ENCODE measurements around the gene KIF5A.
"Not testable (repeated sequence)": the region's sequence is repeated elsewhere in the genome, so short reads cannot be mapped to it uniquely, and the experiment has no call there.

KIF5A gene

DNA sequence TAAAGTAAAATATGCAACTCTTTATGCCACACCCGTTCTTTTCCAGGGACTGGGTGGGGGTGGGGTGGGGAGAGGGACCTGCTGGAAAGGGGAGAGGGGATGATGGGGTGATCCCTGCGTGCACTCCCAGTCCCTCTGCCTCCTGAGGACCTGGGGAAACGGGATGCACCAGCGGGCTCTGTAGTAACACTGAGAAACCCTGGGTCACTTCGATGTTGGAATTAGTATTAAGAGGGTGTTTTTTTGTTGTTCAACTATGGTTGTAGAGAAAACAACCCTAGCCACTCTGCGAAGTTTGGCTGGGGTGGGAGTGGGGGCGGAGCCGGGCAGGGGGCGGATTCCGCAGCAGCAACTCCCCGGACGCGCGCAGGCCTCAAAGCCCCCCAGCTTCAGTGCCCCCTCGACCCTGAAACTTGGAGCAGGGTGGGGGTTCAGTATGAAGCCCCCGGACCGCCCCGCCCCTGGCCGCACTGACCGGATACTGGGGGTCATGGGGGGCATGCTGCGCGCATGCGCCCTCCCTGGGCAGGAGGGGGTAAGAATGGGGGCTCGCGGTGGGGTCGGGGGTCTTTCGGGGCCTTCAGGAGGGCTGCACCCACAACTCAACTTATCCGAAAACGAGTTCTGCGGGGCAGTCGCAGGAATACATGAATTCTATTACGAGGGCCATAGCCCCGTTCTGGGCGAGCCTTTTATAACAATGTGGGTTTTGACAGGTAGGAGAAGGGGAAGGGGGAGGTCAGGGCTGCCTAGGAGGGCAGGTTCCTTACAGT, 60.1 kb downstream of the KIF5A start:
- no peak for DNase-seq

DNA sequence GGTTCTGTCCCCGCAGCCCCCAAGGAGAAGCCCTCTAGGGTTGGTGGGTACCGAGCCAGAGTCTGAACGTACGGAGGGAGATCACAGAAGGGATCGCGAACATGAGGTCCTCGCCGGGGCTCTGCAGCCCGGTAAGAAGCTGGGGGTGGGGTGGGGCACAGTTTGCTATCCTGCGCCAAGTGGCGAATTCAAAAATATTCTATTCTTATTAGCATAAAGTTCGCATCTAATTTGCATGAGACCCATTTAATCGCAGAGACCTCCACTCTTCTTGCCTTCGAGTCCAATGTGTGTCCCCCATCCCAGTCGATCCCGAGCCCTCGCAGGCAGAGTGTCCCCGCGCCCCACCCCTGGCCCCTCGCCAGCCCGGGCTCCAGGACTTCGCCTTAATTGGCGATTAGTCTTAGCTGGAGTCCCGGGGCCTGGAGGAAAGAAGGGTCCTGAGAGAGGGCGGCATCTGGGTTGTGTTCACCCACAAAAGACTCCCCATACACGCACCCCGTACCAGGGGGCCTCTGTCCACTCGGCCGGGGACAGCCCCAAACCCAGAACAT, 60.8 kb downstream of the KIF5A start:
- no peak for DNase-seq

DNA sequence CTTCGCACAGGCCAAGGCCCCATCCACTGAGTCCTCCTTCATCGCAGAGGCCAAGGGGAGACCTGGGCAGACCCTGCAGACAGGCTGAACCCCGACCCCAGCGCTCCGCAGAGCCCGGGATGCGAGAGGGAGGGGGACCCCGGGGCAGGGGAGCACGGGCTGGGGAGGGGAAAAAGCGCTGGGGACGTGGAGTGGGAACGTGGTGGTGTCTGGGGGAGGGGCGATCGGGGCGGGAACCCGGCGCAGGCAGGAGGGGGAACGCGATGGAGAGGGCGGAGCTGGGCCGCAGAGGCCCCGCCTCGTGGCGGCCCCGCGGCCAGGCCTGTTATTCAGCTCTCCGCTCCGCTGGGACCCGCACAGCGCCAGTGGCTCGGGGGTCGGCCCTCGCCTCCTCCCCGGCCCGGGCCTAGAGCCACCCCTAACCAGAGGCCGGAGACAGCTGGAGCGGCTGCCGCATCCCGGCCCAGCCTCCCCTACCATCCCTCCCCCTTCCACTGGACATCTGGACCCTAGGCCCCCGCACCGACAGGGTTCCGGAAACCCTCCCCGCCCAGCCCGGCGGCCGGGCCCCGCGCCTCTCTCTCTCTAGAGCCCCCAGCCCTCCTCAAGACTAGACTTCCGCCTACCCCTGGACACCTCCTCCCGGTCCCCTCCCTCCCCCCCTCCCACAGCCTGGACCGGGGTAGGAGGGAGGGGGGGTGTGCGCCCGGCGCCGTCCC, 61.4 kb downstream of the KIF5A start, which contains the start of gene ARHGEF25:
ARHGEF25 (plus strand) TSS at position 328 of the 719 bp plus-strand sequence. CDS start 460 bp downstream, outside the sequence.
- DNase-seq: peak; percentile 83

DNA sequence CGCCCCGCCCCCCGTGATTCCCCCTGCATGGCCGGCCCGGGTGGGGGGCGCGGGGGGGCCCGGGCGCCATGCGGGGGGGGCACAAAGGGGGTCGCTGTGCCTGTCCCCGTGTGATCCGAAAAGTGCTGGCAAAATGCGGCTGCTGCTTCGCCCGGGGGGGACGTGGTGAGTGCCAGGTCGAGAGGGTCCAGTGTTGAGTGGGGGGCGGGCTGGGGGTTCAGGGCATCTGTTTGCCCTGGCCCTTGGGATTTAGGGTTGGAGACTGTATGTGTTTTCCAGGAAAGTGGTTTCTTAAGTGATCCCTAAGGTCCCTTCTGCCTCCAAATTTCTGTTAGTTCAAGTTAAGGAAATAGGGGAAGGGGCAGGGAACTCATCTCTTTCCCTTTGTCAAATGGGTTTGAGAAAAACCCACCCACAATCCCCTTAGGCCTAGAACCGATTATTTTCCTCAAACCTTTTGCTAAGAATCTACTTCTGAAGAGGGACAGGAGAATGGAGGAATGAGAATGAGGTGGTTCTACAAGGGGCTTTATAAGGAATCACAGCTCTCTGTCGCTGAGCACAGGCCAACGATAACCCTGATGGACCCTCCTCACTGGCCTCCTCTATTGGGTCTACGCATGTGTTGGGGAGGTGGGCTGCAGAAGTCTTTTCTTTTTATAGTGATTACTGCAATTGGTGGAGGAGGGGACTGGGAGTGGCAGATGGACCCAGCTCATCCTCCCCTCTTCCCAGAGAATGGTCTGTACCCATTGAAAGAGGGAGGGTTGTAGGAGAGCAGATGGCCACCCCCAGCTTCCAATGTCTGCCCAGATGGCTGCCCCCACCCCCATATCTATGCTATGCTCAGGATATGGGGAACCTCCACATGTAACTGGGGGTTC, 62.2 kb downstream of the KIF5A start:
- DNase-seq: no peak

DNA sequence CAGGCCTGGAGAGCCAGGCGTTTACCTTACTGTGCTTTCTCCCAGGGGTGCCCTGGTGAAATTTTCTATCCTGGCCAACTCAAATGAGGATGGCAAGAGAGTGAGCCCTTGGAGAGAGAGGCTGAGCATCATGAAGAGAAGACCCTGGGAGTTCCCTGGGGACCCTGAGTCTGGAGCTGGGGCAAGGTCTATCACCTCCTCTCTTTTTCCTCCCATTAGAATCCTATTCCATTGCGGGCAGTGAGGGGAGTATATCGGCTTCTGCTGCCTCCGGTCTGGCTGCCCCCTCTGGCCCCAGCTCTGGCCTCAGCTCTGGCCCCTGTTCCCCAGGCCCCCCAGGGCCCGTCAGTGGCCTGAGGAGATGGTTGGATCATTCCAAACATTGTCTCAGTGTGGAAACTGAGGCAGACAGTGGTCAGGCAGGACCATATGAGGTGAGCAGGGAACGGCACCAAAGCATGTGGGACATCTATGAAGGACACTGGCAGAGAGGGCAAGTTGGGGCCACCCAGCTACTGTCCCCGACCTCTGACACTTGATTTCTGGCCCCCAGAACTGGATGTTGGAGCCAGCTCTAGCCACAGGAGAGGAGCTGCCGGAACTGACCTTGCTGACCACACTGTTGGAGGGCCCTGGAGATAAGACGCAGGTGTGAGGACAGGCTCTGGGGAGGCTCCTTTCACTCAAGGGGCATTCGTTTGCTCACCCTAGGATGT, 63.0 kb downstream of the KIF5A start:
- no peak for DNase-seq

DNA sequence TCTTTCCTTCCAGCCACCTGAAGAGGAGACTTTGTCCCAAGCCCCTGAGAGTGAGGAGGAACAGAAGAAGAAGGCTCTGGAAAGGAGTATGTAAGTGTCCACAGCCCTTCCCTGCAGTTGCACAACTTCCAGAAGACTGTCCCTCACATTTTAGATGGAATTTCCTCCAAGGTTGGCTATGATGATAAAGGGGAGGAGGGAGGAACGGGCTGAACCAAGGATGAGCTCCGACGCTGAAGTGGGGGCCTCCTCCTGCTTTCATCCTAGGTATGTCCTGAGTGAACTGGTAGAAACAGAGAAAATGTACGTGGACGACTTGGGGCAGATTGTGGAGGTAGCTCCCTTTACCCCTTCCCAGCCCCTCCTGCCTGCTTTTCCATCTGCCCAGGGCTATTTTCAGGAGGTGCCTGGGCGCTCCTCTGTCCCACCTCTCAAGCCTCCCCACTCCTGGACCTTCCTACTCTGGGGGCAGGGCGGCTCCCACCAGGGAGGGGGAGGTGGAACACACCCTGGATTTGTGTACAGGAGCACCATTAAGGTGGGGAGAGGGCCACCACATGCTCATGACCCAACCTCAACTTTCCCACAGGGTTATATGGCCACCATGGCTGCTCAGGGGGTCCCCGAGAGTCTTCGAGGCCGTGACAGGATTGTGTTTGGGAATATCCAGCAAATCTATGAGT, 63.7 kb downstream of the KIF5A start:
- DNase-seq: no peak

DNA sequence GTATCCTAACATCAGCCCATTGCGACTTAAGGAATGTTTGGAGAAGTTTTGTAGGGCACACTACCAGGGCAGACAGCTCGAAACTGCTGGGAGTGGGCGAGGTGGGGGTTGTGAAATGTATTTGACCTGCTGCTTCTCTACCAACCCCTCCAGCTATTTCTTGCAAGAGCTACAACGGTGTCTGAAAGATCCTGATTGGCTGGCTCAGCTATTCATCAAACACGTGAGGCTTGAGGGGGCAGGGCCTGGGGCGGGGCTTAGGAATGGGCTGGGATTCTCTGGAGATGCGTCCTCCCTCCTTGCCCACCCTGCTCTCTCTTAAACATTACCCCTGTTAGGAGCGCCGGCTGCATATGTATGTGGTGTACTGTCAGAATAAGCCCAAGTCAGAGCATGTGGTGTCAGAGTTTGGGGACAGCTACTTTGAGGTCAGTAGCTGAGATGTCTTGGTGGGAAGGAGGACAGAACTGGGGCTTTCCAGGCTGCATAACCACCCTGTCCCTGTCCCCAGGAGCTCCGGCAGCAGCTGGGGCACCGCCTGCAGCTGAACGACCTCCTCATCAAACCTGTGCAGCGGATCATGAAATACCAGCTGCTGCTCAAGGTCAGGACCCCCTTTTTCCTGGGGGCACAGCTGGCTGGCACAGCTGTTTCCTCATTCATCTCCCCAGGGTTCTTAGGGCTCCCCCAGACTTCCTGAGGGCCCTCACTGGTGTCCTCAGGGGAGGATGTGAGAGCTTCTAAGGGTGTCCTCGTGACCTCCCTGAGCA, 64.5 kb downstream of the KIF5A start:
- DNase-seq: peak; percentile 73

DNA sequence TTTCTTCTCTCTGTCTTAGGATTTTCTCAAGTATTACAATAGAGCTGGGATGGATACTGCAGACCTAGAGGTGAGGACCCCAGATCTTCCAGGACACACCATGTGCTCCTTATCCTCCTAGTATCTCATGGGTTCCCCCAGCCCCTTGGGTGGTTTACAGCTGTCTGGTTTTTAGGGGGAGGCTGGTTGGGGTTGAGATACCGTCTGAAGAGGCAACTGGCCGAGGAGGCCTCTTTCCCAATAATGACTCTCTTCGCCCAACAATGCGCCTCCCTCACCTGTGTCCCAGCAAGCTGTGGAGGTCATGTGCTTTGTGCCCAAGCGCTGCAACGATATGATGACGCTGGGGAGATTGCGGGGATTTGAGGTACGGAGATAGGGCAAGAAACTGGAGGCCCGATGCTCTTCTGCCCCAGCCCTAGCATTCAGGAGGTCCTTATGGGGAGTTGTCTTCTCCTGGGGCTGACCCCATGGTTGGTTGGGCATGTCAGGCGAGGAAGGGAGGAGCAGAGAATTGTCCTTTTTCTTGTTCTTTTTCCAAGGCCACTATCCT, 65.2 kb downstream of the KIF5A start:
- no peak for DNase-seq

DNA sequence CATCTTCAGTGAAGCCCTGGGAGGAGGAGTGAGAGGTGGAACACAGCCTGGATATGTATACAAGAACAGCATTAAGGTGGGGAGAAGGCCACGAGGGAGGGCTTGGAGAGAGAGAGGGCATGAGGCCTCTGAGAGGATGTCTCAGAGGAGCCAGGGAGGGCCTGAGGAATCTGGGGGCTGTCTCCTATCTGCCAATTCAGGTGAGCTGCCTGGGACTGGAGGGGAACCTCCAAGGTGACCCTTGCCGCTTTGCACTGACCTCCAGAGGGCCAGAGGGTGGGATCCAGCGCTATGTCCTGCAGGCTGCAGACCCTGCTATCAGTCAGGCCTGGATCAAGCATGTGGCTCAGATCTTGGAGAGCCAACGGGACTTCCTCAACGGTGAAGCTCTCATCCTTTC, 65.8 kb downstream of the KIF5A start:
- no peak for DNase-seq

DNA sequence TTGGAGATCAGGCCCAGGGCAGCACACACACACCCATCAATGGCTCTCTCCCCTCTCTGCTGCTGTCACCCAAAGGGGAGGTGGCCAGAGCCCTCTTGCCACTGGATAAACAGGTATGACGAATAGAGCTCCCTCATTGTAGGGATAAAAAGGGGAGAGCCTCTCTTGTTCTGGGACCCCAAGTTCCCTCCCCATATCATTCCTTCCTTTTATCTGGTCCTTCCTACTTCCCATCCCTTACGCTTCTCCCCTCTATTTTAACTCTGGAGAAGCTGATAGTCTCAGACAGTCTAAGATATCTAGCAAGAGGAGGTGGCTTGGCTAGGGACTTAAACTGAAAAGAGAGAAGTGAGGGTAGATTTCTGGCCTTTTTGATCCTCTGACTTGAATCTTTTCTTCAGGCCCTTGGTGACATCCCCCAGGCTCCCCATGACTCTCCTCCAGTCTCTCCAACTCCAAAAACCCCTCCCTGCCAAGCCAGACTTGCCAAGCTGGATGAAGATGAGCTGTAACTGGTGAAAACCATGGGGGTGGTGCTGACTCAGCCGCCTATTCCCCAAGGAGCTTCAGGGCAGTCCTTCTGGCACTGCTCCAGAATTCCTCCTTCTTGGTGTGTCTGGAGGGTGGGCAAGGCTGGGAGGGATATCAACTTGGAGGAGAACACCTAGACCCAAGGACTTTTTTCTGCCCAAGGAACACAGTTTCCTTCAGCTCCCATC, 66.7 kb downstream of the KIF5A start:
- no peak for DNase-seq

DNA sequence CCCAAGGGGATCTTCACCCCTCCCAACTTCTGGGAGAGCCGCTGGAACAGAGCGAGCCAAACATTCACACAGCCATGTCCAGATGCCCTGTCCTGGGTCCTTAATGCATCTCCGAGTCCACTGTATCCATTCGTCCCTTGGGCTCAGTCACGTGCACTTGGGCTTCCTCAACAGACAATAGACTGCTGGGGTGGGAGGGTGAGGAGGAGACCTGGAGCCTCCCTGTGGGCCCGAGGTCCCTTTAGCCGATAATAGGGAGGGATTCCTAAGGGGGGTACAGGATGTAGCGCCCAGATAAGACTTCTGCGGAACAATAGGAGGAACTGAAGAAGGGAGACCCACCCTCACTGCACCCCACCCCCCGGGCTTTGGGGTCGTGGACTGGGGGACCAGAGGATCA, 68.1 kb downstream of the KIF5A start:
- DNase-seq: no peak

DNA sequence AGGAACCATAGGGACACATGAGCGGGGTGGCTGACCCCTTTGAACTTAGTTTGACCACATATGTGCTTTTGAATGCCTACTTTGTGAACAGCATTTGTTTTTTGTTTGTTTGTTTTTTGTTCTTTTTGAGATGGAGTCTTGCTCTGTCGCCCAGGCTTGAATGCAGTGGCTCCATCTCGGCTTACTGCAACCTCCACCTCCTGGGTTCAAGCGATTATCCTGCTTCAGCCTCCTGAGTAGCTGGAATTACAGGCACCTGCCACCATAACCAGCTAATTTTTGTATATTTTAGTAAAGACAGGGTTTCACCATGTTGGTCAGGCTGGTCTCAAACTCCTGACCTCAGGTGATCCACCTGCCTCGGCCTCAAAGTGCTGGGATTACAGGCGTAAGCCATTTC, 68.6 kb downstream of the KIF5A start:
- DNase-seq: not testable (repeated sequence)

DNA sequence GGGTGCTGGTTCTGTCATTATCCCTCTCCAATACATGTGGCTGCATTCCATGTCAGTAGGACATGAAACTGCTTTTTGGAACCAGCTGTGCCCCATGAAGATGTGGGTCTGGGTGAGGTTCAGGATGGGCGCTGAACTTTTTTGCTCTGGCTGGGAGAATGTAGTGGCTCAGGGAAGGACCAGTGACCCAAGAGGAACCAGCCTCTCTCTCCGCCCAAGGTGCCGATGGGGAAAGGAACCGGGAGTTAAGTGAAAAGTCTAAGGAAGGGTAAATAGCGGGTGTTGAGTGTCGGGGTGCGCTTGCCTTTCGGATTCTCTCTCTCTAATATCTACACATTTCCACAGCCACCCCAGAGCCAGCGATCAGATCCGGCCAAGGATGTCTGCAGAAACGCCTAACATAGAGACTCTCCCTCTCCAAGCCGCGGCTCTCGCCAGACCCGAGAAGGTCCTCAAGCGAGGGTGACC, 69.2 kb downstream of the KIF5A start:
- no peak for DNase-seq

DNA sequence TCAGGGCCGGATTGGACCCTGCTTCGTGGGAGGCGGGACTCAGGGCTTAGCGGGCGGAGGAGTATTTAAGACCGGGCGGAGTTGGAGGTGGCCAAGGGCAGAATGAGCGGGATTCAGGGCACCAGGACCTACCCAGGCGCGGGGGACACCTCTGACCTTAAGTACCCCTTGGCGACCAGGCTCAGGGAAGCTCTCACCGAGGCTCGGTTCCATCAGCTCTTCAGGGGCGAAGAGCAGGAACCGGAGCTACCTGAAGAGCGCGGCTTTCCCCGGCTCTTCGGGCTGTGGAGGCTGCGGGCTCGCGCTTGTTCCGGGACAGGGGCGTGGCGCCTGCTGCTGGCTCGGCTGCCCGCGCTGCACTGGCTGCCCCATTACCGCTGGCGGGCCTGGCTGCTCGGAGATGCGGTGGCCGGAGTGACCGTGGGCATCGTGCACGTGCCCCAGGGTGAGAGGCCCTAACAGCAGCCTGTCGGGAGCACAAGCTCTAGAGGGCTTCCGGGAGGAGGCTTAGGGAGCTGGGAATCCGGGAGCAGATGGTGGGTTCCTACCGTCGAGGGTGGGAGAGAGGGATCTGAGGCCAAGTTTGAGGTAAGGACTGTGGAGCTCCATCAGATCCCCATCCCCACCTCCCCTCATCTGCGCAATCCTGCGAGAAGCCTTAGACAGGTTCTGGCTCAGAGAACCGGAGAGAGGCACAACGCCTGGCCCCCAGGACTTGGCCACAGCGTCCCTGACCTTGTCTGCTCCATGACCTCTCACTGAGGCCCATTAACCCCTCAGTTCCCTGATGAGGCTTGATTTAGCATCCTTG, 69.8 kb downstream of the KIF5A start:
- DNase-seq: peak; percentile 74

DNA sequence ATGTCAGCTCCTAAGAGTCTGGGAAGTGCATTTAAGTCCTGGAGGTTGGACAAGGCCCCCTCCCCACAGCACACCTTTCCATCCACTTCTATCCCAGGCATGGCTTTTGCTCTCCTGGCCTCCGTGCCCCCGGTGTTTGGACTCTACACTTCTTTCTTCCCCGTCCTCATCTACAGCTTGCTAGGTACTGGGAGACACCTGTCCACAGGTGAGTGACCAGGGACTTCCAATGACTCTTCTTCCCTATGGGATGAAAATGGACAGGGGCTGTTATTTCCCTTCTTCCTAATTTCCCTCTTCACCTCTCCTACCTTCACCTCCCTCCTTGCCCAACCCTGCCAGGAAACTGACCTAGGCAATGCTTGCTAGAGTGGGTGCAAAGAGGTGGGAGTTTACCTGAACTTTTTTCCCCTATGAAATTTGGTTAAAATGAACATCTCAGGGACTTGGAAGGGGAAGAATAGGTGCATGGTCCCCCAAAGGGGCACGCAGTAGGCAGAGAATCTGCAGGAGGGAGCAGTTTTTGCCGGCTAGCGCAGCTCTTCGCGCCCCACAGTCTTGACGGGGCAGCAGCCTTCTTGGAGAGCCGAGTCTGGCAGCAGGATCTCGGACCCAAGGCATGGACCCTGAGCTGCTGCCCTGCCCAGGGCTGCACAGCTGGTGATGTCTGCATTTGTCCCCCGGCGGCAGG, 70.5 kb downstream of the KIF5A start:
- DNase-seq: no peak

DNA sequence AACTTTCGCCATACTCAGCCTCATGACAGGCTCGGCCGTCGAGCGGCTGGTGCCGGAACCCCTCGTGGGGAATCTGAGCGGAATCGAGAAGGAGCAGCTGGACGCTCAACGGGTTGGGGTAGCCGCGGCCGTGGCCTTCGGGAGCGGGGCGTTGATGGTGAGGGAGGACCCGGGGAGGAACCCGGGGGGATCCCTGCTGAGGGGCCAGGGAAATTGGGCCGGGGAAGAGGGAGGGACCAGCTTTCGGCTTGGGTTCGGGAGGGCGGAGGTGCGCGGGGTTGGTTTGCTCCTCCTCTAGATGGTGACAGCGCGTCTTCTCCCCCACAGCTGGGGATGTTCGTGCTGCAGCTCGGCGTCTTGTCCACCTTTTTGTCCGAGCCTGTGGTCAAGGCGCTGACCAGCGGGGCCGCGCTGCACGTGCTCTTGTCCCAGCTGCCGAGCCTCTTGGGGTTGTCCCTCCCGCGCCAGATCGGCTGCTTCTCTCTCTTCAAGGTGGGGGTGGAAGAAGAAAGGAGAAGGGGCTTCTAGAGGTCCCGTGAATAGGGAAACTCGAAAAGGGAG, 71.2 kb downstream of the KIF5A start:
- DNase-seq: peak; percentile 66

DNA sequence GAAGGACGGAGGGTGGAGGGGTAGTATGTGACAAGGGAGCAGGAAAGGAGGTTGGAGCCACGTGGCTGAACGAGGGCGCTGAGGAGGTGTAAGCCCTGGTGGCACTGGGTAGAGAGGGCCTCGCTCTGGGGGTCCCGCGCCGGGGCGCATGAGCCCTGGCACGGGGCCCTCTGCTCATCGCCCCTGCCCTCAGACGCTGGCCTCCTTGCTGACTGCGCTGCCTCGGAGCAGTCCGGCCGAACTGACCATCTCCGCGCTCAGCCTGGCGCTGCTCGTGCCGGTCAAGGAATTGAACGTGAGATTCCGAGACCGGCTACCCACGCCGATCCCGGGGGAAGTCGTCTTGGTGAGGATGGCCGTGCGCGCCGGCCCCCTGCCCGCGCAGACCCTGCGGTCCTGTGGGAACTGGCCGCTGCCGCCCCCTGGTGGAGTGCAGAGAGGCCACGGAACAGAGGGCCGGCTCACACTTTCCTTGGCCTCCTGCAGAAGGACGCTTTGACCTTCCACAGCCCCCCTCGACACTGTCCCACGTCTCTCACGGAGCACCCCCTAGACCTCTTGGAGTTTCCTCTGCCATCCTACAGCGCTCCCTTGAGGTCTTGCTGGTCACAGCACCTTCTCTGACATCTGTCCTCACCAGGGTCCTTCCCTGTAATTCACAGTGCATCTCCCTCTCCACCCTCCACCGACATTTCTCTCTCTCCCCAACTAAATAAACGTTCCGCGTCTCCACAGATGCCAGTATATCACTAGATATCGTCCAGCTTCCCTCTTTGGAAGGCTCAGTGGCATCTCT, 71.9 kb downstream of the KIF5A start:
- peak; percentile 83 for DNase-seq

Data from islet precursor cell (in vitro differentiated cells).